KMS-11 (cell line): ENCODE results near the gene TCF19.

Experiments
- H2AFZ ChIP-seq: fragments of 200-600 bp; sonication (generic); 2 replicates; pipeline ENCODE4 v1.6.1; 2016; ENCODE audit warnings: antibody characterized with exemption, mixed run types, low read depth
- H3K27ac ChIP-seq: fragments of 200-600 bp; sonication (generic); 2 replicates; pipeline ENCODE4 v1.6.1; 2016; ENCODE audit warnings: mild to moderate bottlenecking, mixed run types
- H3K27me3 ChIP-seq: fragments of 200-600 bp; sonication (generic); 2 replicates; pipeline ENCODE4 v1.6.1; 2017; ENCODE audit warnings: mild to moderate bottlenecking, low read depth, mixed run types, moderate library complexity; ENCODE audit not compliant: insufficient read depth
- H3K36me3 ChIP-seq: fragments of 200-600 bp; sonication (generic); 2 replicates; pipeline ENCODE4 v1.6.1; 2017; ENCODE audit warnings: mild to moderate bottlenecking, mixed run types; ENCODE audit not compliant: insufficient read depth
- H3K4me1 ChIP-seq: fragments of 200-600 bp; sonication (generic); 2 replicates; pipeline ENCODE4 v1.6.1; 2016; ENCODE audit warnings: mild to moderate bottlenecking, low read depth, mixed run types; ENCODE audit not compliant: poor library complexity, severe bottlenecking
- H3K4me2 ChIP-seq: fragments of 200-600 bp; sonication (generic); 2 replicates; pipeline ENCODE4 v1.7.0; 2016; ENCODE audit warnings: mild to moderate bottlenecking, mixed run types
- H3K4me3 ChIP-seq: fragments of 200-600 bp; sonication (generic); IDR thresholded peaks from 2 replicates; pipeline ENCODE4 v1.6.1; 2017; ENCODE audit warnings: low read depth, low read length, mixed read lengths; ENCODE audit not compliant: insufficient read depth
- H3K79me2 ChIP-seq: fragments of 200-600 bp; sonication (generic); 2 replicates; pipeline ENCODE4 v1.6.1; 2016; ENCODE audit warnings: low read depth, mixed run types; ENCODE audit not compliant: insufficient read depth
- H3K9ac ChIP-seq: fragments of 200-600 bp; sonication (generic); 2 replicates; pipeline ENCODE4 v1.6.1; 2016; ENCODE audit warnings: mild to moderate bottlenecking, mixed run types
- H4K20me1 ChIP-seq: fragments of 200-600 bp; sonication (generic); 2 replicates; pipeline ENCODE4 v1.6.1; 2016; ENCODE audit warnings: mild to moderate bottlenecking, mixed run types; ENCODE audit not compliant: insufficient read depth
- CTCF ChIP-seq: fragments of 200-600 bp; sonication (generic); conservative IDR thresholded peaks from 2 replicates; pipeline ENCODE4 v1.6.1; 2017; ENCODE audit warnings: low read depth, mild to moderate bottlenecking, antibody characterized with exemption, low read length, moderate library complexity, mixed read lengths

TCF19 gene

GRCh38 chr6:31202259-31203166 lies 44.1 kb downstream of the TCF19 start:
- H3K9ac ChIP-seq = peak overlapping the region; percentile 97
- H3K4me1 ChIP-seq = peaks cover 53% of the 10 kb centered on the region
- H3K27me3 ChIP-seq = no peaks in the 10 kb centered on the region

GRCh38 chr6:31203345-31203979 lies 45.1 kb downstream of the TCF19 start:
- peak overlapping the region; percentile 27 for H2AFZ ChIP-seq
- peak overlapping the region; percentile 93 for H3K4me2 ChIP-seq
- TF ChIP-seq CTCF = no peak
- H3K79me2 ChIP-seq = peaks cover 20% of the 10 kb centered on the region; the same call in 1 of the 2 replicates
- peak overlapping the region; percentile 97 for H3K9ac ChIP-seq
- H3K4me3 ChIP-seq = no peak overlapping the region
- no peaks in the 10 kb centered on the region for H3K27me3 ChIP-seq
- peak overlapping the region; percentile 99 for H3K27ac ChIP-seq
- no peaks in the 10 kb centered on the region for H4K20me1 ChIP-seq
- H3K36me3 ChIP-seq = no peaks in the 10 kb centered on the region
- H3K4me1 ChIP-seq = peaks cover 53% of the 10 kb centered on the region

More at GRCh38 chr6:31202259-31203166, 44.1 kb downstream of the TCF19 start:
- H3K27ac ChIP-seq = peak overlapping the region; percentile 99
- peaks cover 20% of the 10 kb centered on the region; the same call in 1 of the 2 replicates for H3K79me2 ChIP-seq
- peak overlapping the region; percentile 93 for H3K4me2 ChIP-seq
- H3K36me3 ChIP-seq = no peaks in the 10 kb centered on the region
- H2AFZ ChIP-seq = peak overlapping the region; percentile 27; the same call in 1 of the 2 replicates
- no peak for TF ChIP-seq CTCF
- H4K20me1 ChIP-seq = no peaks in the 10 kb centered on the region
- no peak overlapping the region for H3K4me3 ChIP-seq

GRCh38 chr6:31204751-31205145 lies 46.4 kb downstream of the TCF19 start:
- Histone ChIP-seq H3K27me3 (no peaks in the 10 kb centered on the region), H3K9ac (peak overlapping the region; percentile 97), H2AFZ (peak overlapping the region; percentile 27; the same call in 1 of the 2 replicates), H3K4me1 (peaks cover 40% of the 10 kb centered on the region), H4K20me1 (no peaks in the 10 kb centered on the region), H3K36me3 (no peaks in the 10 kb centered on the region), H3K27ac (peak overlapping the region; percentile 99), H3K4me2 (peak overlapping the region; percentile 93), H3K4me3 (no peak overlapping the region), H3K79me2 (peaks cover 8% of the 10 kb centered on the region; the same call in 1 of the 2 replicates)
- TF ChIP-seq CTCF = no peak

- no peaks in the 10 kb centered on the region for H3K27me3 ChIP-seq
- TF ChIP-seq CTCF = no peak
- H3K27ac ChIP-seq = no peak overlapping the region
- H3K9ac ChIP-seq = no peak overlapping the region
- no peak overlapping the region for H3K4me2 ChIP-seq
- no peak overlapping the region for H3K4me3 ChIP-seq
- H3K4me1 ChIP-seq = peaks cover 32% of the 10 kb centered on the region
- H2AFZ ChIP-seq = no peak overlapping the region
- no peaks in the 10 kb centered on the region for H3K36me3 ChIP-seq
- no peaks in the 10 kb centered on the region for H4K20me1 ChIP-seq
- H3K79me2 ChIP-seq = no peaks in the 10 kb centered on the region
Observed at GRCh38 chr6:31205638-31206037, 47.2 kb downstream of the TCF19 start.
